Measurements from ENCODE around the gene PRR23B. TPM values are rescaled to one million over a fixed set of nuclear protein-coding genes. Genes with fewer than 3 reads are reported as not detected.

PRR23B gene
- total and polyA plus RNA-seq, 2 donors (not counting 1 experiment from before 2014, with no cell fraction given), result not detected

- no peak for DNase-seq (ENCODE audit: low read depth in 2 of 2)
- Histone ChIP-seq H3K27ac (ENCODE audit: insufficient read depth, low read length) (no peak overlapping the region), H4K20me1 (ENCODE audit: control insufficient read depth, extremely low read depth, insufficient read depth, low read length) (no peaks in the 10 kb centered on the region), H3K4me2 (ENCODE audit: extremely low read depth, insufficient read depth, low read length) (no peak overlapping the region), H3K9me3 (ENCODE audit: control insufficient read depth, insufficient read depth, low read depth, low read length) (no peaks in the 10 kb centered on the region), H3K4me1 (ENCODE audit: control insufficient read depth, extremely low read depth, insufficient read depth, low read length) (no peaks in the 10 kb centered on the region), H3K27me3 (ENCODE audit: control insufficient read depth, insufficient read depth, low read length) (no peaks in the 10 kb centered on the region), H3K36me3 (ENCODE audit: control insufficient read depth, insufficient read depth, low read length) (no peaks in the 10 kb centered on the region), H2AFZ (ENCODE audit: low read length) (no peak overlapping the region), H3K79me2 (ENCODE audit: control insufficient read depth, insufficient read depth, low read length) (no peaks in the 10 kb centered on the region), H3K9ac (ENCODE audit: insufficient read depth, low read length) (no peak overlapping the region), H3K4me3 (replicated peaks in 1 of 4; ENCODE audit: control extremely low read depth in 1 of 4, insufficient read depth in 1 of 4, low read depth in 3 of 4, low read length in 4 of 4) (no peak overlapping the region)
- TF ChIP-seq EZH2 (IDR thresholded peaks at IDR 0.05; ENCODE audit: low read length, missing control alignments), result no peak
- TF ChIP-seq CTCF (conservative IDR thresholded peaks at IDR 0.05 in 1 of 2, IDR thresholded peaks at IDR 0.05 in 1 of 2; ENCODE audit: low read depth in 1 of 2, low read length in 2 of 2), result no peak
These were observed 474 bp downstream of the PRR23B start for GRCh38 chr3:139020036-139020867.

DNA sequence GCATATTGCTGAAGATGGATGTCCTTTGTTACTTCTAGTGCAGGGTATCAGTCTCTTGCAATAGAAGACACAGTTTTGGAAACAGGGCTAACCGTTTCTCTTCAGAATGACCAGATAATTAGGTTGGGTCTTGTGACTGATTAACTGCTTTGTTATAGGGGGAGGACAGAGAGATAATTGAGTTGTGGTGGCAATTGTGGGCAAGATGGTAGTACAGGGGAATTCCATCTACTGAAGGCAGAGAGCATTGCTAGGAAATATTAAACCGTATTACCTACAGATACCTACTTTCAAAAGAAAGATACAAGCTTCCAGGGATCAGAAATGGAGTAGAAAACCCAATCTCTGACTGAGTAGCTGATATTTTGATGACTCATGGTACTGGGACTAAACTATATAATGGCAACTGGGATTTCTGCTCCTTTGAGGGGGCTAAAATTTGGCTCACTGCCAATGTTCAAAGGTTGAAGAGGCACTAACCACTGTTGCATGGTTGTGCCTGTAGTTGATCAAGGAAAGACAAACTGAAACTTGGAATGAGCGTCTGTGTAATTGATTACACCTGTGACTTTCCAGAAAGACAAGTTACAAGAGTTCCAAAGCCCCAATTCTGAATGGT is 4.2 kb downstream of the PRR23B start:
- no peaks in the 10 kb centered on the region for H3K27me3 ChIP-seq (ENCODE audit: control insufficient read depth, insufficient read depth, low read length)
- TF ChIP-seq EZH2 (IDR thresholded peaks at IDR 0.05; ENCODE audit: low read length, missing control alignments) (no peak), CTCF (conservative IDR thresholded peaks at IDR 0.05 in 1 of 2, IDR thresholded peaks at IDR 0.05 in 1 of 2; ENCODE audit: low read depth in 1 of 2, low read length in 2 of 2) (no peak)
- no peak overlapping the region for H3K9ac ChIP-seq (ENCODE audit: insufficient read depth, low read length)
- H3K36me3 ChIP-seq (ENCODE audit: control insufficient read depth, insufficient read depth, low read length), result no peaks in the 10 kb centered on the region
- no peak overlapping the region for H3K4me2 ChIP-seq (ENCODE audit: extremely low read depth, insufficient read depth, low read length)
- H3K79me2 ChIP-seq (ENCODE audit: control insufficient read depth, insufficient read depth, low read length), result no peaks in the 10 kb centered on the region
- H3K9me3 ChIP-seq (ENCODE audit: control insufficient read depth, insufficient read depth, low read depth, low read length), result no peaks in the 10 kb centered on the region
- H3K4me3 ChIP-seq (replicated peaks in 1 of 4; ENCODE audit: control extremely low read depth in 1 of 4, insufficient read depth in 1 of 4, low read depth in 3 of 4, low read length in 4 of 4), result no peak overlapping the region
- no peak for DNase-seq (ENCODE audit: low read depth in 2 of 2)
- H3K27ac ChIP-seq (ENCODE audit: insufficient read depth, low read length), result no peak overlapping the region
- no peak overlapping the region for H2AFZ ChIP-seq (ENCODE audit: low read length)
- H3K4me1 ChIP-seq (ENCODE audit: control insufficient read depth, extremely low read depth, insufficient read depth, low read length), result no peaks in the 10 kb centered on the region
- H4K20me1 ChIP-seq (ENCODE audit: control insufficient read depth, extremely low read depth, insufficient read depth, low read length), result no peaks in the 10 kb centered on the region

DNA sequence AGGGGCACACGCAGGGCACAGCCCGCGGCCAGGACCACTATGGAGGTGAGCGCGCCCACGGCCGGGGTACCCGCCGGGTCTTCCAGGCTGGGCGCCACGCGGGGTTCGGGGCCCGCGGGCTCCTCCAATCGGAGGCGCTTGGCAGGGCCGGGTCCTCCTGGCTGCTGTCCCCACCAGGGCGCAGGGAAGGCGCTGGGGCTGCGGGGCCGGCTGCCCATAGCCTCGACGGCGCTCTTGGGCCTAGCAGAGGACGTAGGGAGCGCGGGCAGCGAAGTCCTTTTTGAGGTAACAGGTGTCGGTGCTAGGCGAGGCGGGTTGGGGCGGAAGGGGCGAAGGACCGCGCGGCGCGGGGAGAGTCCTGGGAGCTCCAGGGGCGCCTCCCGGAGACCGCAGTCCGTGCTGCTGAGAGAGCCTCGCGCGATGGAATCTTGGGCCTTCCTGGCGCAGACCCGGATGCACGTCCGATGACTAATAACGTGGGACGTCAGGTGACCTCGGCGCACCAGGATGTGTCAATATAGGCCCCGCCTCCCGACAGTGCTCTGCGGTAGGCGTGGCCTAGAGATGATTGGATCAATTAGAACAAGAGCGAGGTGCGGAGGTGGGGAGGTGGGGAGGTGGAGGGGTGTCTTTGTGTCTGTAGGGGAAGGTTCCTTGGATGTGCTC is 14.5 kb downstream of the PRR23B start, which contains the start of gene PRR23A:
TSS of gene PRR23A (minus strand) at position 218 of the 666 bp plus-strand sequence. CDS start at position 218, 0 bp downstream.
- H3K79me2 ChIP-seq (ENCODE audit: control insufficient read depth, insufficient read depth, low read length), result no peaks in the 10 kb centered on the region
- H3K4me1 ChIP-seq (ENCODE audit: control insufficient read depth, extremely low read depth, insufficient read depth, low read length), result no peaks in the 10 kb centered on the region
- TF ChIP-seq CTCF (conservative IDR thresholded peaks at IDR 0.05 in 1 of 2, IDR thresholded peaks at IDR 0.05 in 1 of 2; ENCODE audit: low read depth in 1 of 2, low read length in 2 of 2) (no peak), EZH2 (IDR thresholded peaks at IDR 0.05; ENCODE audit: low read length, missing control alignments) (no peak)
- H3K4me2 ChIP-seq (ENCODE audit: extremely low read depth, insufficient read depth, low read length), result no peak within 1 kb of the TSS
- no peak for DNase-seq (ENCODE audit: low read depth in 2 of 2)
- H3K27ac ChIP-seq (ENCODE audit: insufficient read depth, low read length), result no peak within 1 kb of the TSS
- H3K9me3 ChIP-seq (ENCODE audit: control insufficient read depth, insufficient read depth, low read depth, low read length), result no peaks in the 10 kb centered on the region
- H3K27me3 ChIP-seq (ENCODE audit: control insufficient read depth, insufficient read depth, low read length), result no peaks in the 10 kb centered on the region
- no peaks in the 10 kb centered on the region for H3K36me3 ChIP-seq (ENCODE audit: control insufficient read depth, insufficient read depth, low read length)
- no peaks in the 10 kb centered on the region for H4K20me1 ChIP-seq (ENCODE audit: control insufficient read depth, extremely low read depth, insufficient read depth, low read length)
- H2AFZ ChIP-seq (ENCODE audit: low read length), result no peak within 1 kb of the TSS
- H3K9ac ChIP-seq (ENCODE audit: insufficient read depth, low read length), result no peak within 1 kb of the TSS
- no peak within 1 kb of the TSS for H3K4me3 ChIP-seq (replicated peaks in 1 of 4; ENCODE audit: control extremely low read depth in 1 of 4, insufficient read depth in 1 of 4, low read depth in 3 of 4, low read length in 4 of 4)
